ENCODE results near the gene PAH.

- TF ChIP-seq POLR2A (IDR thresholded peaks at IDR 0.05): no peak
- no peak for TF ChIP-seq CTCF (IDR thresholded peaks at IDR 0.05)
These were observed 4.2 kb upstream of the PAH start for GRCh38 chr12:102921240-102921639.

Measured in body of pancreas (tissue), 4 donors.